Peyer's patch (tissue), 4 donors: ENCODE measurements around the gene ANKRD44. TPM values are rescaled to one million over a fixed set of nuclear protein-coding genes. Genes with fewer than 3 reads are reported as not detected.
A peak's percentile ranks its signal among the peaks of the same experiment; 100 is the strongest.

ENCODE experiments used
- DNase-seq, 3 donors: peaks; one replicate each; pipeline ENCODE4 v3.0.0-alpha.2; 2017 to 2019
- H3K27ac ChIP-seq, 4 donors: fragments of 200-600 bp; sonication (generic); one replicate each; pipeline ENCODE4 v1.5.1; 2016 to 2019
- H3K27me3 ChIP-seq, 2 donors: fragments of 200-600 bp; sonication (generic); one replicate each; pipeline ENCODE4 v1.5.1; 2019
- H3K36me3 ChIP-seq, 3 donors: fragments of 200-600 bp; sonication (generic); one replicate each; pipeline ENCODE4 v1.5.1; 2016 to 2019
- H3K4me1 ChIP-seq, 4 donors: fragments of 200-600 bp; sonication (generic); one replicate each; pipeline ENCODE4 v1.5.1; 2016 to 2019
- H3K4me3 ChIP-seq, 4 donors: fragments of 200-600 bp; sonication (generic); 1 replicate in 3 of 4; 2 replicates in 1 of 4; pipeline ENCODE4 v1.5.1; 2016 to 2019; ENCODE audit warnings: mild to moderate bottlenecking in 1 of 4
- H3K9me3 ChIP-seq, 4 donors: fragments of 200-600 bp; sonication (generic); one replicate each; pipeline ENCODE4 v1.5.1; 2016 to 2019; ENCODE audit warnings: mild to moderate bottlenecking in 1 of 4
- POLR2A ChIP-seq, 2 donors: fragments of 450-650 bp; IDR thresholded peaks; one replicate each; pipeline ENCODE4 v1.5.1; 2017; ENCODE audit warnings: antibody characterized with exemption in 2 of 2, mild to moderate bottlenecking in 2 of 2, moderate library complexity in 2 of 2
- total RNA-seq, 4 donors: library from RNA; depleted of rRNA; stranded (reverse); fragments of >200 nt; gene quantifications; one replicate each; pipeline ENCODE4 v1.1.0, GENCODE V29; 2016
- TF ChIP-seq, protein P1 (sequence below), 6 experiments: fragments of 450-650 bp in 4 of 6; fragments of 200-600 bp in 2 of 6; sonication (generic) in 1 of 6; IDR thresholded peaks; one replicate each; pipeline ENCODE4 v1.5.1; 2017 to 2019; ENCODE audit warnings: antibody characterized with exemption in 6 of 6, mild to moderate bottlenecking in 3 of 6, moderate library complexity in 1 of 6

The ANKRD44 gene
- total RNA-seq, 4 donors from 2014 or later = 24.8 to 215 (median 32.0) TPM

DNA sequence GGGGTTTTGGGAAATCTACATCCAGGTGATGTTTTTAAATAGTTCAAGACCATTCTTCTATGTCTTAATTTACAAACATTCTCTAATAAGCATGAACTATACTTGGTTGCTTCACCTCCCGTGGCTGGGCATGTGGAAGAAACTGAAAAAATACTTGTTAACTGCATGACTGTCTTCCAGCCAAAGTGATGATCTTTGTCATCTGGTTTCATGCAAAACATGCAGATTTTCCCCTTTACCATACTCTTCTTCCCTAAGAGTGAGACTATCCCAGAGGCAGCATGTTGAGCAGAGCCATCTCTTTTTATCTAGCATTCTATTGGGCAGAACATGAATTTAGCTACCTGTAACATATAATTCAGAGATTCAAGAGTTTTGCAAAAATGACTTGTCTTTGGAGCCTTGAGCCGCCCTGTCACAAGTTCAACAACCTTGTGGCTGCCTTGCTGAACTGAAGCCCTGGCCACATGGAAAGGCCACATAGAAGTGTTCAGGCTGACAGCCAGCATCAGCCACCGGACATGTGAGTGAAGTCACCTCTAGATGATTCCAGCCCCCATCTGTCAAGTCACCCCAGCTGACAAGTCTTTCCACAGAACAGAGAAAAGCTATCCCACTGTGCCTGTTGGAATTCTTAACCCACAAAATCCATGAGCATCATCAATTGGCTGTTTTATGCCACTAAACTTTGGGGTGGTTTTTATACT lies 142.8 kb downstream of the ANKRD44 start:
- DNase-seq = no peak
- Histone ChIP-seq H3K27ac (peak overlapping the region in 1 of 4 donors; percentile 27), H3K36me3 (no peaks in the 10 kb centered on the region), H3K9me3 (no peaks in the 10 kb centered on the region), H3K27me3 (no peaks in the 10 kb centered on the region), H3K4me1 (peaks cover 0 to 8% (median 0%) of the 10 kb centered on the region in 4 donors), H3K4me3 (no peak overlapping the region)
- TF ChIP-seq, protein P1, sequence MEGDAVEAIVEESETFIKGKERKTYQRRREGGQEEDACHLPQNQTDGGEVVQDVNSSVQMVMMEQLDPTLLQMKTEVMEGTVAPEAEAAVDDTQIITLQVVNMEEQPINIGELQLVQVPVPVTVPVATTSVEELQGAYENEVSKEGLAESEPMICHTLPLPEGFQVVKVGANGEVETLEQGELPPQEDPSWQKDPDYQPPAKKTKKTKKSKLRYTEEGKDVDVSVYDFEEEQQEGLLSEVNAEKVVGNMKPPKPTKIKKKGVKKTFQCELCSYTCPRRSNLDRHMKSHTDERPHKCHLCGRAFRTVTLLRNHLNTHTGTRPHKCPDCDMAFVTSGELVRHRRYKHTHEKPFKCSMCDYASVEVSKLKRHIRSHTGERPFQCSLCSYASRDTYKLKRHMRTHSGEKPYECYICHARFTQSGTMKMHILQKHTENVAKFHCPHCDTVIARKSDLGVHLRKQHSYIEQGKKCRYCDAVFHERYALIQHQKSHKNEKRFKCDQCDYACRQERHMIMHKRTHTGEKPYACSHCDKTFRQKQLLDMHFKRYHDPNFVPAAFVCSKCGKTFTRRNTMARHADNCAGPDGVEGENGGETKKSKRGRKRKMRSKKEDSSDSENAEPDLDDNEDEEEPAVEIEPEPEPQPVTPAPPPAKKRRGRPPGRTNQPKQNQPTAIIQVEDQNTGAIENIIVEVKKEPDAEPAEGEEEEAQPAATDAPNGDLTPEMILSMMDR (IDR thresholded peaks at IDR 0.05) = no peak
- no peak for TF ChIP-seq POLR2A (IDR thresholded peaks at IDR 0.05)

- no peak overlapping the region for H3K27ac ChIP-seq
- no peak for DNase-seq
Observed at GRCh38 chr2:197165020-197165419, 145.6 kb downstream of the ANKRD44 start.

DNA sequence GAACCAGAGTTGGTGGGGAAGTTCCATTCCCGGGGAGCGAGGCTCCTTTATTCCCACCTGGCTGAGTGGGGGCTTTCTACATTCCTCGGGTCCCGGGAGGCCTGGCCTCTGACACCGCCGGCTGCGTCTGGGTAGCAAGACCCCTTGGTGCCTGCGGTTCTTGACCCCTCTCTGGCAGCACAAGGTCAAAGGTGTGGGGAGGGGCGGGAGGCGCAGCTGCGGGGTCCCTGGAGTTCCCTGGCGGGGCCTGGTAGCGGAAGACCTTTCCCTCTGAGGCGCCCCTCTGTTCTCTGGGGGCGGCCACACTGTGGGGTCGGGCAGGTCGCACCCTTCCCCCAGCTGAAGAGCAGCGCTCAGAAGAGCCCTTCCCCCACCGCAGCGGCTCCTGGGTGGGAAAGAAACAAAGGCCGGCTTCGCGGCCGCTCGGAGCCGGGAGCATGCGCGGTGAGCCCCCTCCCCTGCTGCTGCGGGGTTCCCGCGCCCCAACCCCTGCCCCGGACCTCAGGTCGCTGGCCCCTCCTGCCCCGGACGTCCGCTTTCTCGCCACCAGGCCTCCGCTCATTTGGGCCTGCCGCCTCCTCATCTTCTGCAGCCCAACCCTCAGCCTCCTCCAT lies 146.3 kb downstream of the ANKRD44 start:
- H3K4me1 ChIP-seq = peaks cover 0 to 17% (median 9%) of the 10 kb centered on the region in 4 donors
- H3K27me3 ChIP-seq = no peaks in the 10 kb centered on the region
- no peaks in the 10 kb centered on the region for H3K36me3 ChIP-seq
- no peak for DNase-seq
- H3K27ac ChIP-seq = peak overlapping the region in 1 of 4 donors; percentile 6
- peak overlapping the region in 2 of 4 donors; percentile 26 to 36 for H3K4me3 ChIP-seq
- TF ChIP-seq, protein P1 (IDR thresholded peaks at IDR 0.05) = no peak
- TF ChIP-seq POLR2A (IDR thresholded peaks at IDR 0.05) = no peak
- H3K9me3 ChIP-seq = no peaks in the 10 kb centered on the region

More at GRCh38 chr2:197165020-197165419, 145.6 kb downstream of the ANKRD44 start:
- Histone ChIP-seq H3K9me3 (no peaks in the 10 kb centered on the region), H3K4me1 (peaks cover 0 to 17% (median 3%) of the 10 kb centered on the region in 4 donors), H3K27me3 (no peaks in the 10 kb centered on the region), H3K4me3 (no peak overlapping the region), H3K36me3 (no peaks in the 10 kb centered on the region)
- TF ChIP-seq POLR2A (IDR thresholded peaks at IDR 0.05) = no peak
- TF ChIP-seq, protein P1 (IDR thresholded peaks at IDR 0.05) = no peak

GRCh38 chr2:197163712-197164140 lies 146.9 kb downstream of the ANKRD44 start:
- H3K27me3 ChIP-seq = no peaks in the 10 kb centered on the region
- H3K9me3 ChIP-seq = no peaks in the 10 kb centered on the region
- H3K4me1 ChIP-seq = peaks cover 0 to 17% (median 11%) of the 10 kb centered on the region in 4 donors
- no peak overlapping the region for H3K4me3 ChIP-seq
- H3K36me3 ChIP-seq = no peaks in the 10 kb centered on the region
- no peak for TF ChIP-seq POLR2A (IDR thresholded peaks at IDR 0.05)
- TF ChIP-seq, protein P1 (IDR thresholded peaks at IDR 0.05) = no peak
- no peak for DNase-seq
- peak overlapping the region in 1 of 4 donors; percentile 38 for H3K27ac ChIP-seq

DNA sequence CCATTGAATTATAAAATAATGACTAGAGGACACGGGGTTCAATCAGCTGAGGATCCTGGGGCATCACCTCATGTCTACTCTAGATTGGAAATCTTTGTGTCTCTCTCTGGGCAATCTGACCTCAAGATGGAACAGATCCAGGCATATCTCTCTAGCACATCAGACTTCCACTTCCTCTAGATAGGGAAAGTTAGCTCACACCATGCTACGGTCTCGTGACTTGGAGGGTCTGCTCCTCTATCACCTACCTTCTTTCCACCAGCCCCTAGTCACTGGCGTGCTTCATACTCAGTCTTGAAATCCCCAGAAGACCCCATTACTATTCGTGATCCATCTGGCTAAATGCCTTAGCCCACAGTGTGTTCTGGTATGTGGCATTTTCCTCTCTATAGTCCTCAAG lies 148.8 kb downstream of the ANKRD44 start:
- peak overlapping the region in 1 of 4 donors; percentile 78 for H3K27ac ChIP-seq
- no peak for TF ChIP-seq POLR2A (IDR thresholded peaks at IDR 0.05)
- TF ChIP-seq, protein P1 (IDR thresholded peaks at IDR 0.05) = no peak
- H3K36me3 ChIP-seq = no peaks in the 10 kb centered on the region
- DNase-seq = no peak
- H3K4me3 ChIP-seq = no peak overlapping the region
- no peaks in the 10 kb centered on the region for H3K9me3 ChIP-seq
- H3K27me3 ChIP-seq = no peaks in the 10 kb centered on the region
- H3K4me1 ChIP-seq = peaks cover 0 to 17% (median 14%) of the 10 kb centered on the region in 4 donors
